H1 (cell line): ENCODE measurements around the gene TDRD12. TPM values are rescaled to one million over a fixed set of nuclear protein-coding genes. Genes with fewer than 3 reads are reported as not detected.

ENCODE experiments used
- CTCF ChIA-PET: fragments of 300-600 bp; sonication (Branson Sonifier 250); formaldehyde crosslinking; loops from one replicate; lab custom pipeline; 2021; ENCODE audit not compliant: partially characterized antibody; lab: Charles Lee
- POLR2A ChIA-PET: fragments of 300-600 bp; sonication (Branson Sonifier 250); formaldehyde crosslinking; loops from one replicate; lab custom pipeline; 2021; ENCODE audit warnings: inconsistent platforms; ENCODE audit not compliant: partially characterized antibody; lab: Charles Lee
- DNase-seq, 2 experiments: peaks; one replicate each; pipeline versions ENCODE4 v3.0.0 to v3.0.0-alpha.2; 2010 to 2022; ENCODE audit warnings: low spot score in 2 of 2, low read depth in 1 of 2, mixed read lengths in 1 of 2
- FAIRE-seq: peaks from 2 replicates; lab custom pipeline; 2011; peaks lifted over from hg19 to GRCh38; lab: Jason Lieb, UNC
- H2AFZ ChIP-seq: 2 replicates; pipeline ENCODE4 v1.8.1; 2012; ENCODE audit warnings: low read length, inconsistent platforms
- H2AK5ac ChIP-seq: 2 replicates; pipeline ENCODE4 v1.6.1; 2013; ENCODE audit warnings: low read depth, low read length
- H2BK120ac ChIP-seq: replicated peaks from 2 replicates; pipeline ENCODE3; 2013; ENCODE audit warnings: low read depth, low read length, inconsistent platforms
- H2BK12ac ChIP-seq: 2 replicates; pipeline ENCODE4 v1.6.1; 2013; ENCODE audit warnings: low read depth, low read length
- H2BK15ac ChIP-seq: 2 replicates; pipeline ENCODE4 v1.6.1; 2013; ENCODE audit warnings: low read length
- H2BK20ac ChIP-seq: 2 replicates; pipeline ENCODE4 v1.6.1; 2013; ENCODE audit warnings: low read length
- H2BK5ac ChIP-seq: 2 replicates; pipeline ENCODE4 v1.6.1; 2013; ENCODE audit warnings: low read depth, low read length
- H3K14ac ChIP-seq: 2 replicates; pipeline ENCODE4 v1.6.1; 2013; ENCODE audit warnings: inconsistent platforms; ENCODE audit not compliant: insufficient read length
- H3K18ac ChIP-seq: 2 replicates; pipeline ENCODE4 v1.6.1; 2013; ENCODE audit warnings: low read length; ENCODE audit errors: extremely low read depth
- H3K23ac ChIP-seq: 2 replicates; pipeline ENCODE4 v1.6.1; 2013; ENCODE audit warnings: inconsistent platforms; ENCODE audit not compliant: insufficient read length
- H3K23me2 ChIP-seq: 2 replicates; pipeline ENCODE4 v1.6.1; 2013; ENCODE audit warnings: low read depth, low read length
- H3K27ac ChIP-seq: 2 replicates; pipeline ENCODE4 v1.6.1; 2011; ENCODE audit warnings: low read depth, low read length, inconsistent platforms
- H3K27me3 ChIP-seq, 4 experiments: replicated peaks in 1 of 4; 1 replicate in 1 of 4; 2 replicates in 3 of 4; pipeline versions ENCODE4 v1.6.1 to v1.8.1; 2011 to 2013; ENCODE audit warnings: low read length in 3 of 4, mild to moderate bottlenecking in 3 of 4, inconsistent platforms in 2 of 4, mixed read lengths in 2 of 4, moderate library complexity in 1 of 4; ENCODE audit not compliant: control insufficient read depth in 3 of 4, insufficient read depth in 3 of 4; ENCODE audit errors: extremely low read depth in 1 of 4
- H3K36me3 ChIP-seq, 4 experiments: 2 replicates each; pipeline versions ENCODE4 v1.6.1 to v1.8.1; 2011 to 2013; ENCODE audit warnings: mild to moderate bottlenecking in 4 of 4, low read length in 3 of 4, moderate library complexity in 2 of 4, control low read depth in 1 of 4, inconsistent platforms in 1 of 4; ENCODE audit not compliant: insufficient read depth in 4 of 4, control insufficient read depth in 2 of 4
- H3K4ac ChIP-seq: replicated peaks from 2 replicates; pipeline ENCODE3; 2013; ENCODE audit warnings: low read length, low read depth, mixed read lengths, inconsistent platforms; ENCODE audit not compliant: insufficient read length
- H3K4me1 ChIP-seq, 4 experiments: replicated peaks in 1 of 4; 1 replicate in 1 of 4; 2 replicates in 3 of 4; pipeline versions ENCODE4 v1.6.1 to v1.8.1; 2011 to 2013; ENCODE audit warnings: low read length in 3 of 4, inconsistent platforms in 2 of 4, mixed read lengths in 1 of 4; ENCODE audit not compliant: insufficient read depth in 4 of 4, control insufficient read depth in 3 of 4
- H3K4me2 ChIP-seq, 2 experiments: 2 replicates each; pipeline versions ENCODE4 v1.6.1 to v1.8.1; 2011 to 2013; ENCODE audit warnings: low read depth in 2 of 2, low read length in 2 of 2, control low read depth in 1 of 2, inconsistent platforms in 1 of 2, mild to moderate bottlenecking in 1 of 2; ENCODE audit not compliant: insufficient read depth in 1 of 2
- H3K4me3 ChIP-seq, 4 experiments: fragments of 200-600, 300-600 bp in 1 of 4; sonication (generic), shearing (Covaris generic), sonication (Bioruptor Twin) in 1 of 4; 2 replicates each; pipeline versions ENCODE4 v1.5.1 to v1.8.1; 2011 to 2016; ENCODE audit warnings: low read length in 4 of 4, low read depth in 3 of 4, control low read depth in 2 of 4, inconsistent platforms in 2 of 4, mild to moderate bottlenecking in 2 of 4, mixed read lengths in 1 of 4, moderate library complexity in 1 of 4; ENCODE audit not compliant: insufficient read depth in 2 of 4; ENCODE audit errors: extremely low read depth in 1 of 4
- H3K56ac ChIP-seq: replicated peaks from 2 replicates; pipeline ENCODE3; 2013; ENCODE audit warnings: low read depth, mild to moderate bottlenecking, mixed read lengths, low read length, inconsistent platforms; ENCODE audit not compliant: insufficient read length
- H3K79me1 ChIP-seq: 2 replicates; pipeline ENCODE4 v1.6.1; 2013; ENCODE audit warnings: low read depth, low read length, control low read depth
- H3K79me2 ChIP-seq, 2 experiments: 2 replicates each; pipeline versions ENCODE4 v1.6.1 to v1.8.1; 2012 to 2013; ENCODE audit warnings: low read length in 2 of 2, mild to moderate bottlenecking in 2 of 2, inconsistent platforms in 1 of 2; ENCODE audit not compliant: insufficient read depth in 2 of 2, control insufficient read depth in 1 of 2
- H3K9ac ChIP-seq, 4 experiments: replicated peaks in 1 of 4; 1 replicate in 1 of 4; 2 replicates in 3 of 4; pipeline versions ENCODE4 v1.6.1 to v1.8.1; 2011 to 2013; ENCODE audit warnings: low read depth in 3 of 4, low read length in 3 of 4, control low read depth in 2 of 4, mild to moderate bottlenecking in 2 of 4, moderate library complexity in 2 of 4, inconsistent platforms in 1 of 4; ENCODE audit errors: extremely low read depth in 1 of 4
- H3K9me3 ChIP-seq, 2 experiments: 2 replicates each; pipeline versions ENCODE4 v1.6.1 to v1.8.1; 2012 to 2013; ENCODE audit warnings: mild to moderate bottlenecking in 2 of 2, moderate library complexity in 2 of 2, control low read depth in 1 of 2, inconsistent platforms in 1 of 2, low read depth in 1 of 2, low read length in 1 of 2, mixed read lengths in 1 of 2; ENCODE audit not compliant: insufficient read depth in 2 of 2
- H4K20me1 ChIP-seq, 2 experiments: replicated peaks in 1 of 2; 2 replicates each; pipeline versions ENCODE3 to v1.8.1; 2011 to 2013; ENCODE audit warnings: inconsistent platforms in 2 of 2, low read length in 2 of 2, mild to moderate bottlenecking in 1 of 2; ENCODE audit not compliant: insufficient read depth in 2 of 2, control insufficient read depth in 1 of 2
- H4K5ac ChIP-seq: 2 replicates; pipeline ENCODE4 v1.6.1; 2013; ENCODE audit warnings: low read length, low read depth, mixed read lengths, inconsistent platforms; ENCODE audit not compliant: insufficient read length
- H4K8ac ChIP-seq: 2 replicates; pipeline ENCODE4 v1.8.0; 2013; ENCODE audit warnings: mild to moderate bottlenecking, moderate library complexity, low read length, inconsistent platforms; ENCODE audit not compliant: insufficient read depth; ENCODE audit errors: extremely low read depth
- H4K91ac ChIP-seq: replicated peaks from 2 replicates; pipeline ENCODE3; 2013; ENCODE audit warnings: low read length, mixed read lengths, inconsistent platforms; ENCODE audit not compliant: insufficient read length
- CEBPB ChIP-seq: IDR thresholded peaks from 2 replicates; pipeline ENCODE4 v1.6.1; 2012; ENCODE audit warnings: low read depth, low read length
- CREB1 ChIP-seq: IDR thresholded peaks from 2 replicates; pipeline ENCODE4 v1.6.1; 2012; ENCODE audit warnings: inconsistent platforms
- GTF2F1 ChIP-seq: IDR thresholded peaks from 2 replicates; pipeline ENCODE4 v1.6.1; 2012; ENCODE audit warnings: low read depth, low read length, improper control_type of control experiment, borderline replicate concordance
- HDAC2 ChIP-seq, 2 experiments: fragments of 300-600 bp in 1 of 2; sonication (generic) in 1 of 2; IDR thresholded peaks; 2 replicates each; pipeline ENCODE4 v1.6.1; 2011 to 2012; ENCODE audit warnings: low read depth in 2 of 2, low read length in 2 of 2, mild to moderate bottlenecking in 2 of 2, moderate library complexity in 2 of 2, borderline replicate concordance in 1 of 2, inconsistent platforms in 1 of 2
- JUND ChIP-seq: IDR thresholded peaks from 2 replicates; pipeline ENCODE4 v1.6.1; 2011; ENCODE audit warnings: mild to moderate bottlenecking, improper control_type of control experiment, low read length
- MAFK ChIP-seq: IDR thresholded peaks from 2 replicates; pipeline ENCODE4 v1.6.1; 2012; ENCODE audit warnings: low read depth, mild to moderate bottlenecking, improper control_type of control experiment, low read length
- SP1 ChIP-seq: IDR thresholded peaks from 2 replicates; pipeline ENCODE4 v1.6.1; 2011; ENCODE audit warnings: low read depth, low read length
- SP2 ChIP-seq: IDR thresholded peaks from 2 replicates; pipeline ENCODE4 v1.6.1; 2012; ENCODE audit warnings: mild to moderate bottlenecking, low read length, inconsistent platforms
- ZNF274 ChIP-seq: IDR thresholded peaks from 2 replicates; pipeline ENCODE4 v1.7.0; 2012; ENCODE audit warnings: low read length, borderline replicate concordance; ENCODE audit errors: extremely low read depth
- WGBS, 2 experiments: shearing (Covaris generic) in 1 of 2; methylation state at CpG; one replicate each; pipeline versions ENCODE4 v1.1.6 to v1.1.7; 2013 to 2015; ENCODE audit warnings: low lambda C conversion rate in 2 of 2, mixed read lengths in 2 of 2, inconsistent platforms in 1 of 2, low coverage in 1 of 2, missing lambda C conversion rate in 1 of 2; ENCODE audit not compliant: insufficient replicate concordance in 2 of 2, insufficient coverage in 1 of 2, insufficient read length in 1 of 2; ENCODE audit errors: extremely low coverage in 1 of 2, missing lambda C conversion rate in 1 of 2; 5-methylcytosine and 5-hydroxymethylcytosine counted together
- polyA plus RNA-seq, 7 experiments: library from polyadenylated mRNA; depleted of rRNA in 3 of 7; stranded (reverse) in 5 of 7; unstranded in 2 of 7; fragments of >200 nt in 5 of 7; fragments of 200-250 nt in 2 of 7; gene quantifications; 1 replicate in 5 of 7; 2 replicates in 1 of 7; 4 replicates in 1 of 7; pipeline versions ENCODE4 v1.2.1 to v1.2.3, GENCODE V29; 2011 to 2013; ENCODE audit warnings: missing spikeins in 2 of 7, mixed read lengths in 2 of 7
- total RNA-seq: library from RNA; stranded (reverse); fragmentation: NEBNext Ultra II Directional; extraction: Animal tissue kit (Norgen Biotek cat#: 25700); gene quantifications from 2 replicates; pipeline ENCODE4 v1.2.1, GENCODE V29; 2021
- TF ChIP-seq, protein P1 (sequence below): IDR thresholded peaks from 2 replicates; pipeline ENCODE4 v1.6.1; 2012; ENCODE audit warnings: inconsistent platforms

The TDRD12 gene
- total and polyA plus RNA-seq, 2 of the 8 experiments (the other 6 are each of a cell fraction or from before 2014, with no cell fraction given): 0.39 to 0.88 TPM

DNA sequence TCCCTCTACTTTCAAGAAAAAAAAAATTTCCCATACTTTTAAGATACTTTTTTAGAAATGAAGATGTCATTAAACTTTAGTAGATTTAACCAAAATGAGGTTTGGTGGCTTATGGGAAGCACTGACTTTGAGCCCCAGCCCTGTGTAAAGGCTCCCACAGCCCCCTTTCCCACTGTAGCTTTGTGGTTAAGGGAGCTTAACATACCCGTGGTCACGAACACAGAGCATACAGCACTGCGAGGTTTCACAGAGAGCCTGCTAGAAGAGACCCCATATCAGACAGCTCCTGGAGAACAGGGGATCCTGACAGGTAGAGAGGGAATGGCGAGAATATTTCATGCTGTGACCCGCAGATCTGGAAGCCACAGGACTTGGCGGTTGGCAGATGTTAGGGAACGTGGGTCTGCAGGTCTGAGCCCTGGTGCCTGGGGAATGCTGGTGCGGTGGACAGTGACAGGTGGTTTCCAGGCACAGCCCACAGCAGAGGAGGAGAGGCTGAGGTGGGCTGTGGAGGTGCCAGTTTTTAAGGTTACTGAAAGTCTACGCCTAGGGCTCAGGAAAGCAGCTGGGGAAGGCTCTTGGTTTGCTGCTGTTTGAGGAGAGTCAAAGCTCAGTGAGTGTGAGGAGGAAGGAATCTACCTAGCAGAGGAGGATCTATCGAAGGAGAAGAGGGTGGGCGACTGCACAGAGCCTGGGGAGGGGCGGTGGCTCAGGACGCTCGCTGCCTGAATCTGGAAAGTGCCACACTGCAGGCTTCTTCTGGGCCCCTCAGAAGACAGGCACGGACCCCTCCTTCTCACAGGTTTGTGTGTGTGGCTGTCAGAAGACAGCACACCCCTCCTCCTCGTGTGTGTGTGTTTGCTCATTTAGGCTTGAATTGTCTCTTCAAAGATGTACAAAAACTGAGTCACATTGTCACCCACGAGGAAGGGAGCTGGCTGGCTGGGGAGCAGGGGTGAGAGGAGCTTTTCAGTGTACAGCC, 100.1 kb downstream of the TDRD12 start:
- 78% methylated on average over 14 of the region's 17 CpGs; no CpG with 5 or more reads in 1 of the 2 experiments for WGBS, 2 experiments
- no peak for FAIRE-seq
- POLR2A ChIA-PET: no interaction called here

More for the DNA sequence above, 100.1 kb downstream of the TDRD12 start:
- Histone ChIP-seq H2AFZ (no peak overlapping the region), H3K4me1 (peaks cover 7 to 26% (median 12%) of the 10 kb centered on the region in 4 experiments), H2BK5ac (no peak overlapping the region), H4K91ac (no peak overlapping the region), H3K9ac (no peak overlapping the region), H2BK15ac (no peak overlapping the region), H3K79me1 (no peaks in the 10 kb centered on the region), H3K14ac (no peak overlapping the region), H3K4ac (no peak overlapping the region), H3K27me3 (peaks cover 0 to 4% (median 0%) of the 10 kb centered on the region in 4 experiments; a peak in 1 of 7 replicates), H4K8ac (no peak overlapping the region; the same call in 1 of the 2 replicates), H3K18ac (peak overlapping the region; percentile 2), H3K4me3 (no peak overlapping the region), H2BK20ac (no peak overlapping the region; the same call in 1 of the 2 replicates), H3K36me3 (no peaks in the 10 kb centered on the region), H3K79me2 (no peaks in the 10 kb centered on the region), H4K5ac (no peak overlapping the region), H3K27ac (no peak overlapping the region), H2BK12ac (0 out of 2 replicates have a peak overlapping the region, but pooled peaks have one; percentile 1), H3K4me2 (no peak overlapping the region), H3K56ac (no peak overlapping the region), H2AK5ac (no peak overlapping the region), H3K23ac (no peak overlapping the region), H3K9me3 (no peaks in the 10 kb centered on the region), H3K23me2 (no peaks in the 10 kb centered on the region), H2BK120ac (no peak overlapping the region), H4K20me1 (no peaks in the 10 kb centered on the region)
- TF ChIP-seq JUND (no peak), SP1 (no peak), GTF2F1 (no peak), CEBPB (no peak), HDAC2 (IDR thresholded peaks at IDR 0.05; ENCODE audit: borderline replicate concordance in 1 of 2, low read depth in 2 of 2, low read length in 2 of 2) (no peak), CREB1 (no peak), MAFK (no peak), ZNF274 (no peak), SP2 (no peak)
- TF ChIP-seq, protein P1, sequence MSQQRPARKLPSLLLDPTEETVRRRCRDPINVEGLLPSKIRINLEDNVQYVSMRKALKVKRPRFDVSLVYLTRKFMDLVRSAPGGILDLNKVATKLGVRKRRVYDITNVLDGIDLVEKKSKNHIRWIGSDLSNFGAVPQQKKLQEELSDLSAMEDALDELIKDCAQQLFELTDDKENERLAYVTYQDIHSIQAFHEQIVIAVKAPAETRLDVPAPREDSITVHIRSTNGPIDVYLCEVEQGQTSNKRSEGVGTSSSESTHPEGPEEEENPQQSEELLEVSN: no peak
- no peak for DNase-seq
- CTCF ChIA-PET: interaction anchor here (0.6 to 1.7 kb wide), 5 partner anchors 9 to 462 kb away, joined by 3 to 4 read pairs (median 3); no protein-coding TSS in a partner anchor
